Myometrial cell (primary cell): Measurements from ENCODE around the gene PEPD. TPM values are rescaled to one million over a fixed set of nuclear protein-coding genes. Genes with fewer than 3 reads are reported as not detected.

Experiments used
- total RNA-seq: library from RNA; depleted of rRNA; stranded (reverse); fragments of >200 nt; gene quantifications from 2 replicates; pipeline ENCODE4 v1.2.3, GENCODE V29; 2015

The PEPD gene
- total RNA-seq = 61.9 and 78.7 TPM in 2 replicates

DNA sequence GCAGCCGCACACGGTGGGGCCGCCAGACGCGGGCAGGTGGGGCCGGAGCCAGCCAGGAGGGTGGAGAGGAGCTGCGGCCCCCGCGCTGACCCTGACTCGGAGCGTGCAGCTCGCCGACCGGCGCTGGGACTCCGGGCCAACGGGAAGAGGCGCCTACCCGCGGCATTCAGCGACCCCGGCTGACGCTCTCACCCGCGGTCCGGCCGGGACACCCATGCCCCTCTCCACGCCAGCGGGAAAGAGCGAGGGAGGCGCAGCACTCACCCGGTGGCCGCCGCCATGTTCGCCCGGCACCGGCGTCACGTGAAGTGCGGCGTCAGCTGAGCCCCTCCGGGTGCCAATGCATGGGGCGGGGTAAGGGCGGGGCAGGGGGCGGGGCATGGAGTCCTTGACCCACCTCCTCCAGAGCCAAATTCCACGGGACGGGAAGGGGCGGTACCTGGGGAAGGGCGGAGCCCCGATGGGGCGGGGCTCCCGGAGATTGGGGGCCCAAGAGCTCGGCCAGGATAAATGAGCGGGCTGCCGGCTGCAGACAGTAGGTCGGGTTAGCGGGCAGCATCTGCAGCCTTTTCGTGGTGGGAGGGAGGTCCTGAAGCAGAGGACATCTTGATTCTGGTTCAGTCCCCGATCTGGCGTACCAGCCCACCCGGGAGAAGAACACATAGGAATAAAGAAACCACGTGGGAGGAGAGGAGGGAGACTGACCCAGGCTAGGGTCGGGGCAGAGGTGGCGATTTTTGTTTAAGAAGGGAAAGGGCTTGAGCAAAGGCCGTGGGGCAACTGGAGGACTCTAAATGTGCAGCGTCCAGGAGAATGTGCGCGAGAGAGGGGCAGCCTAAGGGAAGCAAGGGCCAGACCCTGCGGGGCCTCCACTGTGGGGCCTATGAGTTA lies at the start of gene PEPD:
TSS of gene PEPD (minus strand) at position 312 of the 891 bp plus-strand sequence. CDS start at position 281, 31 bp downstream.

GRCh38 chr19:33373453-33374235 lies 147.9 kb downstream of the PEPD start, which contains the start of gene CEBPG:
Gene CEBPG, plus strand, starts transcription at chr19:33373709. Its CDS starts 5,531 bp downstream, at chr19:33379240.

Other genes with a start within 250 kb of the PEPD start
- not detected in 2 replicates for gene CEBPA, start 219.3 kb downstream of the PEPD start, total RNA-seq
- 22.5 TPM in 2 replicates for gene CEBPG, start 148.1 kb downstream of the PEPD start, total RNA-seq
- gene CHST8, start 100.2 kb upstream of the PEPD start, total RNA-seq = 1.1 TPM in 1 of 2 replicates, not detected in the other